ENCODE data around the gene MAGI2. TPM values are rescaled to one million over a fixed set of nuclear protein-coding genes. Genes with fewer than 3 reads are reported as not detected.

Gene MAGI2
- total RNA-seq, 1 experiment from 2014 or later = 0.34 TPM

GRCh38 chr7:79410345-79410744 is 43.1 kb downstream of the MAGI2 start:
- H3K9me3 ChIP-seq (ENCODE audit: low read depth, low read length, poor library complexity, severe bottlenecking) = no peaks in the 10 kb centered on the region
- TF ChIP-seq EZH2 (IDR thresholded peaks at IDR 0.05; ENCODE audit: borderline replicate concordance, low read depth, low read length, poor library complexity, severe bottlenecking) (no peak), CTCF (conservative IDR thresholded peaks at IDR 0.05; ENCODE audit: low read depth, low read length) (no peak)
- H3K27me3 ChIP-seq (replicated peaks; ENCODE audit: insufficient read depth, low read depth, low read length, poor library complexity) = peaks cover 50% of the 10 kb centered on the region
- no TSS peak for BruUV-seq (replicated peaks)
- no peak overlapping the region for H3K4me3 ChIP-seq (ENCODE audit: low read depth, low read length, poor library complexity, severe bottlenecking)
- no peaks in the 10 kb centered on the region for H3K4me1 ChIP-seq (ENCODE audit: insufficient read depth, low read length, poor library complexity, severe bottlenecking)
- ChIA-PET CTCF (no interaction called here), POLR2A (ENCODE audit: low non-redundant PET) (no interaction called here)
- intact Hi-C loops (cut with micrococcal nuclease; ENCODE audit: unreplicated experiment) = no loop called here
- no peak overlapping the region for H3K27ac ChIP-seq (ENCODE audit: low read depth, low read length, poor library complexity, severe bottlenecking)
- H3K36me3 ChIP-seq (ENCODE audit: insufficient read depth, low read length, poor library complexity, severe bottlenecking) = no peaks in the 10 kb centered on the region
- DNase-seq (ENCODE audit: low spot score) = no peak

- Histone ChIP-seq H3K27me3 (replicated peaks; ENCODE audit: insufficient read depth, low read depth, low read length, poor library complexity) (peaks cover 32% of the 10 kb centered on the region), H3K4me1 (ENCODE audit: insufficient read depth, low read length, poor library complexity, severe bottlenecking) (no peaks in the 10 kb centered on the region), H3K4me3 (ENCODE audit: low read depth, low read length, poor library complexity, severe bottlenecking) (no peak overlapping the region), H3K27ac (ENCODE audit: low read depth, low read length, poor library complexity, severe bottlenecking) (no peak overlapping the region), H3K36me3 (ENCODE audit: insufficient read depth, low read length, poor library complexity, severe bottlenecking) (no peaks in the 10 kb centered on the region), H3K9me3 (ENCODE audit: low read depth, low read length, poor library complexity, severe bottlenecking) (no peaks in the 10 kb centered on the region)
- intact Hi-C loops (cut with micrococcal nuclease; ENCODE audit: unreplicated experiment) = no loop called here
- TF ChIP-seq EZH2 (IDR thresholded peaks at IDR 0.05; ENCODE audit: borderline replicate concordance, low read depth, low read length, poor library complexity, severe bottlenecking) (no peak), CTCF (conservative IDR thresholded peaks at IDR 0.05; ENCODE audit: low read depth, low read length) (no peak)
- CTCF ChIA-PET = no interaction called here
- POLR2A ChIA-PET (ENCODE audit: low non-redundant PET) = no interaction called here
- no peak for DNase-seq (ENCODE audit: low spot score)
- BruUV-seq (replicated peaks) = no TSS peak
These were observed 46.1 kb downstream of the MAGI2 start for GRCh38 chr7:79407351-79407750.

DNA sequence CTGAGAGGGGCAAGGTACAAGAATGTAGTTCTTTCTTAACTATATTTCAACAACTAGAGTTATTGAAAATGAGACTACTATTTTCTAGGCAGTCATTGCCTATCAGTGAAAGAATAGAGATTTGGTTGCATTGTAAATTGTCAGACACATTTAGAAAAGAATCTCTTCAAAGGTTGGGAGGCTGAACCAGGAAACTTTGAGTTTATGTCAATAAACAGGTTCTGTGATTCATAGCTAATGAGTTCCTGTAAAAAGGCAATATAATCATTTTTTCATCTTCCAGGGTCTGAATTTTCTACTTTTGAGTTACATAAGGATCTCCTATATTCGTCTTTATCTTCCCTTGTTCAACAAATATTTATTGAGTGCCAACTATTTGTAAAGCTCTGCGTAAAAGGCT is 47.1 kb downstream of the MAGI2 start:
- DNase-seq (ENCODE audit: low spot score) = no peak
- CTCF ChIA-PET = no interaction called here

More for the DNA sequence above, 47.1 kb downstream of the MAGI2 start:
- Histone ChIP-seq H3K4me1 (ENCODE audit: insufficient read depth, low read length, poor library complexity, severe bottlenecking) (no peaks in the 10 kb centered on the region), H3K27me3 (replicated peaks; ENCODE audit: insufficient read depth, low read depth, low read length, poor library complexity) (peaks cover 28% of the 10 kb centered on the region), H3K36me3 (ENCODE audit: insufficient read depth, low read length, poor library complexity, severe bottlenecking) (no peaks in the 10 kb centered on the region), H3K27ac (ENCODE audit: low read depth, low read length, poor library complexity, severe bottlenecking) (no peak overlapping the region), H3K4me3 (ENCODE audit: low read depth, low read length, poor library complexity, severe bottlenecking) (no peak overlapping the region), H3K9me3 (ENCODE audit: low read depth, low read length, poor library complexity, severe bottlenecking) (no peaks in the 10 kb centered on the region)
- intact Hi-C loops (cut with micrococcal nuclease; ENCODE audit: unreplicated experiment) = no loop called here
- TF ChIP-seq EZH2 (IDR thresholded peaks at IDR 0.05; ENCODE audit: borderline replicate concordance, low read depth, low read length, poor library complexity, severe bottlenecking) = no peak
- no peak for TF ChIP-seq CTCF (conservative IDR thresholded peaks at IDR 0.05; ENCODE audit: low read depth, low read length)
- BruUV-seq (replicated peaks) = no TSS peak
- POLR2A ChIA-PET (ENCODE audit: low non-redundant PET) = interaction anchor here (0.6 kb wide), 1 partner anchor 47 kb away, joined by 7 read pairs; the partner anchor contains the start of gene MAGI2

Data from A673 (cell line).